HG02642 (cell line): Measurements from ENCODE around the gene RAVER2.
"Not testable (repeated sequence)": the region's sequence is repeated elsewhere in the genome, so short reads cannot be mapped to it uniquely, and the experiment has no call there.

Source experiments
- ATAC-seq: cut with Tn5 transposase; IDR thresholded peaks from one replicate; pipeline ENCODE4 v1.9.1; 2021; ENCODE audit warnings: mild to moderate bottlenecking; ENCODE audit not compliant: unreplicated experiment, poor library complexity

Gene RAVER2

GRCh38 chr1:64801851-64802523 is 57.1 kb downstream of the RAVER2 start:
- ATAC-seq, result no peak

GRCh38 chr1:64809309-64809708 is 64.4 kb downstream of the RAVER2 start:
- ATAC-seq, result no peak

- ATAC-seq, result no peak
Observed at GRCh38 chr1:64810001-64810400, 65.1 kb downstream of the RAVER2 start.

- no peak for ATAC-seq
Observed at GRCh38 chr1:64811131-64811530, 66.3 kb downstream of the RAVER2 start.

GRCh38 chr1:64814427-64814826 is 69.6 kb downstream of the RAVER2 start:
- ATAC-seq, result no peak

GRCh38 chr1:64817364-64817763 is 72.5 kb downstream of the RAVER2 start:
- not testable (repeated sequence) for ATAC-seq

- not testable (repeated sequence) for ATAC-seq
Observed at GRCh38 chr1:64820572-64820971, 75.7 kb downstream of the RAVER2 start.

GRCh38 chr1:64822621-64823020 is 77.7 kb downstream of the RAVER2 start:
- no peak for ATAC-seq

GRCh38 chr1:64823691-64824476 is 79.0 kb downstream of the RAVER2 start:
- ATAC-seq, result no peak

- ATAC-seq, result no peak
Observed at GRCh38 chr1:64826991-64827390, 82.1 kb downstream of the RAVER2 start.

GRCh38 chr1:64828829-64829228 is 84.0 kb downstream of the RAVER2 start:
- no peak for ATAC-seq

GRCh38 chr1:64829411-64830029 is 84.6 kb downstream of the RAVER2 start:
- no peak for ATAC-seq

- ATAC-seq, result no peak
Observed at GRCh38 chr1:64830030-64830651, 85.3 kb downstream of the RAVER2 start.

- ATAC-seq, result no peak
Observed at GRCh38 chr1:64834734-64835133, 89.9 kb downstream of the RAVER2 start.

- no peak for ATAC-seq
Observed at GRCh38 chr1:64836802-64837201, 91.9 kb downstream of the RAVER2 start.

GRCh38 chr1:64838486-64838885 is 93.6 kb downstream of the RAVER2 start:
- no peak for ATAC-seq

GRCh38 chr1:64839261-64839660 is 94.4 kb downstream of the RAVER2 start:
- ATAC-seq, result no peak

GRCh38 chr1:64839732-64840405 is 95.0 kb downstream of the RAVER2 start:
- ATAC-seq, result no peak

- ATAC-seq, result no peak
Observed at GRCh38 chr1:64841330-64842065, 96.6 kb downstream of the RAVER2 start.

- ATAC-seq, result no peak
Observed at GRCh38 chr1:64842224-64842623, 97.3 kb downstream of the RAVER2 start.
